Stimulated activated CD4-positive, alpha-beta T cell treated with anti-CD3 and anti-CD28 coated beads, Interleukin-4, amount 100 ng/mL, for 4 hours (primary cell): ENCODE measurements around the gene ANKRD30A.
"Not testable (repeated sequence)": the region's sequence is repeated elsewhere in the genome, so short reads cannot be mapped to it uniquely, and the experiment has no call there.

ENCODE experiments used
- DNase-seq, 2 experiments: peaks; one replicate each; pipeline ENCODE4 v3.0.0-alpha.2; 2020

ANKRD30A gene

GRCh38 chr10:37125191-37125732 lies at the start of gene ANKRD30A:
Gene ANKRD30A, plus strand, starts transcription at chr10:37125598. Its CDS starts 190 bp downstream, at chr10:37125788.
- DNase-seq = no peak

- DNase-seq = not testable (repeated sequence)
Measured at GRCh38 chr10:37076083-37076482, 49.3 kb upstream of the ANKRD30A start.

- DNase-seq = no peak
Measured at GRCh38 chr10:37095792-37096573, 29.4 kb upstream of the ANKRD30A start.

GRCh38 chr10:37101261-37101660 lies 24.1 kb upstream of the ANKRD30A start:
- DNase-seq = no peak

GRCh38 chr10:37109000-37109399 lies 16.4 kb upstream of the ANKRD30A start:
- DNase-seq = no peak

GRCh38 chr10:37124532-37124931 lies 866 bp upstream of the ANKRD30A start:
- DNase-seq = no peak

- no peak for DNase-seq
Measured at GRCh38 chr10:37125921-37126320, 523 bp downstream of the ANKRD30A start.

- no peak for DNase-seq
Measured at GRCh38 chr10:37146443-37146842, 21.0 kb downstream of the ANKRD30A start.

GRCh38 chr10:37162430-37162829 lies 37.0 kb downstream of the ANKRD30A start:
- not testable (repeated sequence) for DNase-seq

GRCh38 chr10:37171945-37172344 lies 46.5 kb downstream of the ANKRD30A start:
- DNase-seq = not testable (repeated sequence)

GRCh38 chr10:37178296-37178695 lies 52.9 kb downstream of the ANKRD30A start:
- not testable (repeated sequence) for DNase-seq

- DNase-seq = not testable (repeated sequence)
Measured at GRCh38 chr10:37182719-37183118, 57.3 kb downstream of the ANKRD30A start.

GRCh38 chr10:37206132-37206531 lies 80.7 kb downstream of the ANKRD30A start:
- DNase-seq = no peak

GRCh38 chr10:37220866-37221265 lies 95.5 kb downstream of the ANKRD30A start:
- no peak for DNase-seq

GRCh38 chr10:37222046-37222445 lies 96.6 kb downstream of the ANKRD30A start:
- DNase-seq = no peak

GRCh38 chr10:37225163-37225562 lies 99.8 kb downstream of the ANKRD30A start:
- DNase-seq = no peak

- DNase-seq = no peak
Measured at GRCh38 chr10:37226524-37226923, 101.1 kb downstream of the ANKRD30A start.

- no peak for DNase-seq
Measured at GRCh38 chr10:37234692-37235091, 109.3 kb downstream of the ANKRD30A start.

GRCh38 chr10:37236093-37236492 lies 110.7 kb downstream of the ANKRD30A start:
- no peak for DNase-seq

- no peak for DNase-seq
Measured at GRCh38 chr10:37240223-37240622, 114.8 kb downstream of the ANKRD30A start.

GRCh38 chr10:37246637-37247036 lies 121.2 kb downstream of the ANKRD30A start:
- no peak for DNase-seq

GRCh38 chr10:37255837-37256236 lies 130.4 kb downstream of the ANKRD30A start:
- DNase-seq = not testable (repeated sequence)

GRCh38 chr10:37263304-37263703 lies 137.9 kb downstream of the ANKRD30A start:
- DNase-seq = no peak

- no peak for DNase-seq
Measured at GRCh38 chr10:37268266-37268665, 142.9 kb downstream of the ANKRD30A start.
